Esophagus muscularis mucosa (tissue), 4 donors: ENCODE measurements around the gene GJC1.

ENCODE experiments used
- EP300 ChIP-seq: sonication (generic); formaldehyde crosslinking; IDR thresholded peaks from one replicate; pipeline ENCODE4 v1.6.1; 2017; ENCODE audit warnings: antibody characterized with exemption
- POLR2A ChIP-seq: fragments of 450-650 bp; IDR thresholded peaks from one replicate; pipeline ENCODE4 v1.6.1; 2017; ENCODE audit warnings: antibody characterized with exemption, moderate library complexity, mild to moderate bottlenecking, low read depth
- POLR2AphosphoS5 ChIP-seq, 2 donors: sonication (generic); formaldehyde crosslinking; IDR thresholded peaks; one replicate each; pipeline ENCODE4 v1.6.1; 2017; ENCODE audit warnings: antibody characterized with exemption in 2 of 2
- TF ChIP-seq, protein P1 (sequence below), 3 experiments: fragments of 200-600 bp in 2 of 3; fragments of 450-650 bp in 1 of 3; sonication (generic) in 2 of 3; IDR thresholded peaks; one replicate each; pipeline ENCODE4 v1.5.1; 2017 to 2019; ENCODE audit warnings: antibody characterized with exemption in 3 of 3, mild to moderate bottlenecking in 2 of 3, moderate library complexity in 1 of 3

DNA sequence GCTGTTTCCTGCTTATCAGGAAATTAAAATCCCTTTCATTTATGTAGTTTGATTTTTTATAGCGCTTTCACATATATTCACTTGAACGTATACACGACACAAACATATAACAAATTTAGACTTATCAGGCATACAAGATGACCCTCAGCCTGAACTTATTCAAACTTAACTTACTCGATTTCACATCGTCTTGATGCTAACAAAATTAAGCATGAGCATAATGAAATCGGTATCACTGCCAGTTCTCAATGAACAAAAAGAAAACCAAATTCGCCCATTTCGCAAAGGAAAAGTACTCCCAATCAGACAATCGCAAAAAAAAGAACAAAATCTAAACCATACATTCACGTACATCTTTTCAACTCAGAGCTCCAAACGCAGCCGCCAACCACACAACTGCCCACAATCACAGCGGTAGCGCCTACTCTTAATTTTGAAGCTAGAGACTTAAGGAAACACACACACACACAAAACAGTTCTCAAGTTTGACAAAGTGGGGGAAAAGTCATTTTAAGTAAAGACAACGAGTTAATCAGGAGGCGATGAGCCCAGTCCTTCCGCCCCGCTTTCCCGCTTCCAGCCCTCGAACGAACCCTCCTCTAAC, 1.1 kb downstream of the GJC1 start:
- TF ChIP-seq, protein P1, sequence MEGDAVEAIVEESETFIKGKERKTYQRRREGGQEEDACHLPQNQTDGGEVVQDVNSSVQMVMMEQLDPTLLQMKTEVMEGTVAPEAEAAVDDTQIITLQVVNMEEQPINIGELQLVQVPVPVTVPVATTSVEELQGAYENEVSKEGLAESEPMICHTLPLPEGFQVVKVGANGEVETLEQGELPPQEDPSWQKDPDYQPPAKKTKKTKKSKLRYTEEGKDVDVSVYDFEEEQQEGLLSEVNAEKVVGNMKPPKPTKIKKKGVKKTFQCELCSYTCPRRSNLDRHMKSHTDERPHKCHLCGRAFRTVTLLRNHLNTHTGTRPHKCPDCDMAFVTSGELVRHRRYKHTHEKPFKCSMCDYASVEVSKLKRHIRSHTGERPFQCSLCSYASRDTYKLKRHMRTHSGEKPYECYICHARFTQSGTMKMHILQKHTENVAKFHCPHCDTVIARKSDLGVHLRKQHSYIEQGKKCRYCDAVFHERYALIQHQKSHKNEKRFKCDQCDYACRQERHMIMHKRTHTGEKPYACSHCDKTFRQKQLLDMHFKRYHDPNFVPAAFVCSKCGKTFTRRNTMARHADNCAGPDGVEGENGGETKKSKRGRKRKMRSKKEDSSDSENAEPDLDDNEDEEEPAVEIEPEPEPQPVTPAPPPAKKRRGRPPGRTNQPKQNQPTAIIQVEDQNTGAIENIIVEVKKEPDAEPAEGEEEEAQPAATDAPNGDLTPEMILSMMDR (IDR thresholded peaks at IDR 0.05): no peak
- TF ChIP-seq POLR2A: no peak
- peak in 1 of 2 donors; percentile 33 for TF ChIP-seq POLR2AphosphoS5 (IDR thresholded peaks at IDR 0.05)
- TF ChIP-seq EP300: no peak
